Fibroblast of pulmonary artery (primary cell): ENCODE data around the gene PSMF1.

Experiments
- DNase-seq: peaks from one replicate; pipeline ENCODE4 v3.0.0-alpha.2; 2010; ENCODE audit warnings: low read depth
- H3K4me3 ChIP-seq: replicated peaks from 2 replicates; pipeline ENCODE4 v1.5.1; 2011; ENCODE audit warnings: low read depth, mild to moderate bottlenecking, control low read depth, low read length, moderate library complexity
- CTCF ChIP-seq: IDR thresholded peaks from 2 replicates; pipeline ENCODE4 v1.5.1; 2011; ENCODE audit warnings: mild to moderate bottlenecking, control low read depth, low read length, inconsistent platforms; ENCODE audit errors: missing control alignments

Gene PSMF1

GRCh38 chr20:1199212-1199873 is 80.9 kb downstream of the PSMF1 start:
- no peak overlapping the region for H3K4me3 ChIP-seq
- no peak for DNase-seq
- TF ChIP-seq CTCF: no peak

GRCh38 chr20:1199964-1200363 is 81.6 kb downstream of the PSMF1 start:
- no peak for TF ChIP-seq CTCF
- no peak for DNase-seq
- no peak overlapping the region for H3K4me3 ChIP-seq

DNA sequence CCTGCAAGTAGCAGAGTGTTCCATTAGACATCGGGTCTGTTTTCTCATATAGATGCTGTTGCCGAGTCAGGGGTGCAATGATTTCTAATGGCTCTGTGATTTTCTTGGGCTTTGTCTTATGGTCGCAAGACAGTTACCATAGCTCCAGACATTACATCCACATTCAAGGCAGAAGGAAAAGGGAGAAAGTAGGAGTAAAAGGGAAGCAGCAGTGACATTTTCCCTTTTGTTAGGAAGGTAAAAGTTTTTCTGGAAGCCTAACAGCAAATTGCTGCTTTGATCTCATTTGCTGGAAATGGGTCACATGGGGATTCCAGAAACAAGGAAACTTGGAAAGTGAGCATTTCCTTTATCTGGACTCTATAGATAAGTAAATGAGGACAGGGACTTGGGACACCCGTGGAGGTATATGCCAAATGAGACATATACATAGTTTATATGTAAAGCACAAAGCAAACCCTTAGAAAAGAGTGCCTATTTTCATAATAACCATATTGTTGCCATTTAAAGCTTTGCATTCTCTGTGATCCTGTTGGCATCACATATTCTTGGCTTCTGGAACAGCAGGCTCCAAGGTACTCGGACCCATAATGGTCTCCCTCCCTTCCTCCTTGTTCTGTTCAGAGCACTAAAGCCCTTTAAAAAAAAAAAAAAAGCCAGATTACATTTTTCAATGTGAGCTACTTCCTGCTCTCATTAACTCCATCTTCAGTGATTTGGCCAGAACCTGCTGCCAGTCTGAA is 84.5 kb downstream of the PSMF1 start, which contains the start of gene C20orf202:
Gene C20orf202 (plus strand): TSS at position 693 of the 743 bp plus-strand sequence. CDS start 132 bp downstream, outside the sequence.
- no peak within 1 kb of the TSS for H3K4me3 ChIP-seq
- DNase-seq: no peak
- TF ChIP-seq CTCF: no peak

DNA sequence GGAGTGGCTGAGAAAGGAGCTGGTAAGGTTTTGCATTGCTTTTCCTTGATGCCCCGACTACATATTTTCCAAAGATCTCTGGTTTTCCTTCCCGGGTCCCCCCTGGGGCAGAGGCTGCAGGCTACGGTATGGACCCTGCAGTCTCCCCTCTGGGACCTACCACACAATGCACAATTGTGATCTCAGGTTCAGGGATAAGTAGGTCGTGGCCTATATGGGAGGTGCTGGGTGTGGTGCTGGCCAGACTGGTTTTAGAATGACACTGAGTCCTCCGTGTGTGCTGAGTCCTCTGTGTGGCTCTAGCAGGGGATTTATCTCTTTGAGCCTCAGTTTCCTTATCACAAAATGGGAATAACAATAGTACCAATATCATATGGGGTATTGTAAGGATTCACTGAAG is 85.2 kb downstream of the PSMF1 start:
- no peak for TF ChIP-seq CTCF
- no peak for DNase-seq
- no peak overlapping the region for H3K4me3 ChIP-seq

- no peak for TF ChIP-seq CTCF
- no peak for DNase-seq
- no peak overlapping the region for H3K4me3 ChIP-seq
Measured at GRCh38 chr20:1204113-1204512, 85.7 kb downstream of the PSMF1 start.

GRCh38 chr20:1204576-1204975 is 86.2 kb downstream of the PSMF1 start:
- DNase-seq: no peak
- H3K4me3 ChIP-seq: no peak overlapping the region
- no peak for TF ChIP-seq CTCF
